Measurements from ENCODE around the gene SLC19A1.

SLC19A1 gene

GRCh38 chr21:45478115-45478801, 64.0 kb downstream of the SLC19A1 start:
- peak; percentile 83 for DNase-seq (ENCODE audit: low spot score)

GRCh38 chr21:45477176-45478114, 64.8 kb downstream of the SLC19A1 start:
- DNase-seq (ENCODE audit: low spot score), result no peak

- no peak for DNase-seq (ENCODE audit: low spot score)
Measured at GRCh38 chr21:45476582-45476981, 65.7 kb downstream of the SLC19A1 start.

GRCh38 chr21:45475797-45476570, 66.3 kb downstream of the SLC19A1 start:
- DNase-seq (ENCODE audit: low spot score), result no peak

GRCh38 chr21:45475004-45475685, 67.1 kb downstream of the SLC19A1 start:
- no peak for DNase-seq (ENCODE audit: low spot score)

- no peak for DNase-seq (ENCODE audit: low spot score)
Measured at GRCh38 chr21:45474323-45474950, 67.8 kb downstream of the SLC19A1 start.

GRCh38 chr21:45473496-45474322, 68.5 kb downstream of the SLC19A1 start:
- no peak for DNase-seq (ENCODE audit: low spot score)

- DNase-seq (ENCODE audit: low spot score), result no peak
Measured at GRCh38 chr21:45472445-45473365, 69.5 kb downstream of the SLC19A1 start.

- no peak for DNase-seq (ENCODE audit: low spot score)
Measured at GRCh38 chr21:45471525-45472221, 70.6 kb downstream of the SLC19A1 start.

GRCh38 chr21:45470773-45471524, 71.3 kb downstream of the SLC19A1 start:
- DNase-seq (ENCODE audit: low spot score), result no peak

- DNase-seq (ENCODE audit: low spot score), result no peak
Measured at GRCh38 chr21:45470087-45470515, 72.1 kb downstream of the SLC19A1 start.

- no peak for DNase-seq (ENCODE audit: low spot score)
Measured at GRCh38 chr21:45469273-45470086, 72.8 kb downstream of the SLC19A1 start.

- DNase-seq (ENCODE audit: low spot score), result no peak
Measured at GRCh38 chr21:45468971-45469272, 73.3 kb downstream of the SLC19A1 start.

GRCh38 chr21:45468051-45468970, 73.9 kb downstream of the SLC19A1 start:
- DNase-seq (ENCODE audit: low spot score), result no peak

GRCh38 chr21:45467221-45467779, 74.9 kb downstream of the SLC19A1 start:
- DNase-seq (ENCODE audit: low spot score), result no peak
